Measurements from ENCODE around the gene MUC5AC.
A peak's percentile ranks its signal among the peaks of the same experiment; 100 is the strongest.
"Not testable (repeated sequence)": the region's sequence is repeated elsewhere in the genome, so short reads cannot be mapped to it uniquely, and the experiment has no call there.

MUC5AC gene

GRCh38 chr11:1238767-1239595, 81.2 kb downstream of the MUC5AC start:
- Mint-ChIP-seq H3K27me3 (no peaks in the 10 kb centered on the region), H3K27ac (ENCODE audit: low read depth) (no peak overlapping the region), H3K4me3 (no peak overlapping the region), H3K36me3 (ENCODE audit: insufficient read depth) (no peaks in the 10 kb centered on the region), H3K4me1 (no peaks in the 10 kb centered on the region), H3K9me3 (no peaks in the 10 kb centered on the region)
- no peak for DNase-seq (ENCODE audit: low spot score in 2 of 2)
- ATAC-seq (replicated peaks; ENCODE audit: extremely low read depth, poor library complexity, severe bottlenecking): no peak

GRCh38 chr11:1239596-1240205, 81.9 kb downstream of the MUC5AC start:
- no peak for ATAC-seq (replicated peaks; ENCODE audit: extremely low read depth, poor library complexity, severe bottlenecking)
- Mint-ChIP-seq H3K9me3 (no peaks in the 10 kb centered on the region), H3K4me1 (no peaks in the 10 kb centered on the region), H3K36me3 (ENCODE audit: insufficient read depth) (no peaks in the 10 kb centered on the region), H3K27me3 (no peaks in the 10 kb centered on the region), H3K4me3 (no peak overlapping the region), H3K27ac (ENCODE audit: low read depth) (no peak overlapping the region)
- DNase-seq (ENCODE audit: low spot score in 2 of 2): no peak

GRCh38 chr11:1240771-1241170, 83.0 kb downstream of the MUC5AC start:
- Mint-ChIP-seq H3K27ac (ENCODE audit: low read depth) (no peak overlapping the region), H3K9me3 (no peaks in the 10 kb centered on the region), H3K4me1 (no peaks in the 10 kb centered on the region), H3K27me3 (no peaks in the 10 kb centered on the region), H3K4me3 (no peak overlapping the region), H3K36me3 (ENCODE audit: insufficient read depth) (no peaks in the 10 kb centered on the region)
- DNase-seq (ENCODE audit: low spot score in 2 of 2) (no peak), ATAC-seq (replicated peaks; ENCODE audit: extremely low read depth, poor library complexity, severe bottlenecking) (no peak)

GRCh38 chr11:1241706-1242105, 84.0 kb downstream of the MUC5AC start:
- Mint-ChIP-seq H3K27ac (ENCODE audit: low read depth) (no peak overlapping the region), H3K36me3 (ENCODE audit: insufficient read depth) (no peaks in the 10 kb centered on the region), H3K9me3 (no peaks in the 10 kb centered on the region), H3K27me3 (no peaks in the 10 kb centered on the region), H3K4me3 (no peak overlapping the region), H3K4me1 (no peaks in the 10 kb centered on the region)
- ATAC-seq (replicated peaks; ENCODE audit: extremely low read depth, poor library complexity, severe bottlenecking): no peak
- no peak for DNase-seq (ENCODE audit: low spot score in 2 of 2)

- Mint-ChIP-seq H3K4me1 (no peaks in the 10 kb centered on the region), H3K4me3 (no peak overlapping the region), H3K36me3 (ENCODE audit: insufficient read depth) (no peaks in the 10 kb centered on the region), H3K9me3 (no peaks in the 10 kb centered on the region), H3K27me3 (no peaks in the 10 kb centered on the region), H3K27ac (ENCODE audit: low read depth) (no peak overlapping the region)
- ATAC-seq (replicated peaks; ENCODE audit: extremely low read depth, poor library complexity, severe bottlenecking) (no peak), DNase-seq (ENCODE audit: low spot score in 2 of 2) (no peak)
Measured at GRCh38 chr11:1242289-1242688, 84.5 kb downstream of the MUC5AC start.

GRCh38 chr11:1242751-1243150, 85.0 kb downstream of the MUC5AC start:
- not testable (repeated sequence) for ATAC-seq (replicated peaks; ENCODE audit: extremely low read depth, poor library complexity, severe bottlenecking); H3K36me3 Mint-ChIP-seq (ENCODE audit: insufficient read depth); DNase-seq (ENCODE audit: low spot score in 2 of 2); H3K27me3 Mint-ChIP-seq; H3K4me1 Mint-ChIP-seq; H3K9me3 Mint-ChIP-seq; H3K27ac Mint-ChIP-seq (ENCODE audit: low read depth); H3K4me3 Mint-ChIP-seq

- DNase-seq (ENCODE audit: low spot score in 2 of 2); H3K4me3 Mint-ChIP-seq; H3K27ac Mint-ChIP-seq (ENCODE audit: low read depth); H3K9me3 Mint-ChIP-seq; H3K36me3 Mint-ChIP-seq (ENCODE audit: insufficient read depth); ATAC-seq (replicated peaks; ENCODE audit: extremely low read depth, poor library complexity, severe bottlenecking); H3K27me3 Mint-ChIP-seq; H3K4me1 Mint-ChIP-seq: not testable (repeated sequence)
Measured at GRCh38 chr11:1243521-1243920, 85.8 kb downstream of the MUC5AC start.

GRCh38 chr11:1244557-1244956, 86.8 kb downstream of the MUC5AC start:
- ATAC-seq (replicated peaks; ENCODE audit: extremely low read depth, poor library complexity, severe bottlenecking); H3K9me3 Mint-ChIP-seq; H3K36me3 Mint-ChIP-seq (ENCODE audit: insufficient read depth); H3K27ac Mint-ChIP-seq (ENCODE audit: low read depth); DNase-seq (ENCODE audit: low spot score in 2 of 2); H3K4me1 Mint-ChIP-seq; H3K4me3 Mint-ChIP-seq; H3K27me3 Mint-ChIP-seq: not testable (repeated sequence)

GRCh38 chr11:1245717-1246116, 88.0 kb downstream of the MUC5AC start:
- not testable (repeated sequence) for H3K4me3 Mint-ChIP-seq; H3K4me1 Mint-ChIP-seq; DNase-seq (ENCODE audit: low spot score in 2 of 2); ATAC-seq (replicated peaks; ENCODE audit: extremely low read depth, poor library complexity, severe bottlenecking); H3K27ac Mint-ChIP-seq (ENCODE audit: low read depth); H3K27me3 Mint-ChIP-seq; H3K9me3 Mint-ChIP-seq; H3K36me3 Mint-ChIP-seq (ENCODE audit: insufficient read depth)

- H3K27ac Mint-ChIP-seq (ENCODE audit: low read depth); H3K36me3 Mint-ChIP-seq (ENCODE audit: insufficient read depth); H3K4me1 Mint-ChIP-seq; ATAC-seq (replicated peaks; ENCODE audit: extremely low read depth, poor library complexity, severe bottlenecking); H3K27me3 Mint-ChIP-seq; H3K9me3 Mint-ChIP-seq; DNase-seq (ENCODE audit: low spot score in 2 of 2); H3K4me3 Mint-ChIP-seq: not testable (repeated sequence)
Measured at GRCh38 chr11:1246301-1246700, 88.5 kb downstream of the MUC5AC start.

GRCh38 chr11:1247026-1247425, 89.3 kb downstream of the MUC5AC start:
- not testable (repeated sequence) for H3K4me3 Mint-ChIP-seq; H3K36me3 Mint-ChIP-seq (ENCODE audit: insufficient read depth); H3K27me3 Mint-ChIP-seq; ATAC-seq (replicated peaks; ENCODE audit: extremely low read depth, poor library complexity, severe bottlenecking); DNase-seq (ENCODE audit: low spot score in 2 of 2); H3K9me3 Mint-ChIP-seq; H3K27ac Mint-ChIP-seq (ENCODE audit: low read depth)
- peaks cover 14% of the 10 kb centered on the region for H3K4me1 Mint-ChIP-seq

- not testable (repeated sequence) for H3K9me3 Mint-ChIP-seq; H3K27me3 Mint-ChIP-seq; H3K36me3 Mint-ChIP-seq (ENCODE audit: insufficient read depth); H3K27ac Mint-ChIP-seq (ENCODE audit: low read depth); DNase-seq (ENCODE audit: low spot score in 2 of 2); H3K4me3 Mint-ChIP-seq; ATAC-seq (replicated peaks; ENCODE audit: extremely low read depth, poor library complexity, severe bottlenecking)
- H3K4me1 Mint-ChIP-seq: peaks cover 16% of the 10 kb centered on the region
Measured at GRCh38 chr11:1248951-1249350, 91.2 kb downstream of the MUC5AC start.

GRCh38 chr11:1250411-1250810, 92.7 kb downstream of the MUC5AC start:
- H3K9me3 Mint-ChIP-seq; ATAC-seq (replicated peaks; ENCODE audit: extremely low read depth, poor library complexity, severe bottlenecking); H3K36me3 Mint-ChIP-seq (ENCODE audit: insufficient read depth); H3K4me3 Mint-ChIP-seq; H3K27me3 Mint-ChIP-seq; DNase-seq (ENCODE audit: low spot score in 2 of 2): not testable (repeated sequence)
- Mint-ChIP-seq H3K27ac (ENCODE audit: low read depth) (peak overlapping the region; percentile 39), H3K4me1 (peaks cover 16% of the 10 kb centered on the region)
